Measurements from ENCODE around the gene FBXL17. TPM values are rescaled to one million over a fixed set of nuclear protein-coding genes. Genes with fewer than 3 reads are reported as not detected.

The FBXL17 gene
- total and polyA plus RNA-seq, 2 of the 4 experiments (the other 2 are of a cell fraction), result 3.9 to 8.1 TPM

- Histone ChIP-seq H2BK5ac (ENCODE audit: low read depth, low read length, poor library complexity, severe bottlenecking) (no peak overlapping the region), H3K27ac (ENCODE audit: insufficient read depth, low read length) (no peak overlapping the region), H4K20me1 (ENCODE audit: insufficient read depth, low read length) (no peaks in the 10 kb centered on the region), H3K79me1 (ENCODE audit: low read depth in 1 of 2, low read length in 2 of 2) (no peaks in the 10 kb centered on the region), H2BK20ac (ENCODE audit: low read depth, low read length) (no peak overlapping the region), H3K36me3 (ENCODE audit: control insufficient read depth, insufficient read depth, low read length) (no peaks in the 10 kb centered on the region), H3K27me3 (ENCODE audit: control insufficient read depth, insufficient read depth, low read length) (no peaks in the 10 kb centered on the region), H3K9me3 (ENCODE audit: control insufficient read depth, insufficient read depth, low read length) (no peaks in the 10 kb centered on the region), H2BK15ac (ENCODE audit: low read depth, low read length) (no peak overlapping the region), H3K9me1 (ENCODE audit: insufficient read depth, low read length) (peaks cover 4% of the 10 kb centered on the region), H2AK9ac (replicated peaks; ENCODE audit: low read depth, low read length, poor library complexity) (no peak overlapping the region), H2AK5ac (ENCODE audit: low read depth, low read length) (no peak overlapping the region), H4K5ac (ENCODE audit: low read depth, low read length) (no peak overlapping the region), H2AFZ (replicated peaks; ENCODE audit: low read length, poor library complexity) (no peak overlapping the region), H3K56ac (ENCODE audit: extremely low read depth, insufficient read depth, low read length) (no peak overlapping the region), H3K18ac (ENCODE audit: low read depth, low read length) (no peak overlapping the region), H3K4me3 (ENCODE audit: insufficient read depth, low read depth, low read length) (no peak overlapping the region), H4K91ac (ENCODE audit: insufficient read depth, low read depth, low read length) (no peak overlapping the region), H3K4me1 (ENCODE audit: control insufficient read depth, insufficient read depth, low read length) (no peaks in the 10 kb centered on the region), H3K4ac (ENCODE audit: low read depth, low read length) (no peak overlapping the region), H2BK120ac (ENCODE audit: low read depth, low read length) (no peak overlapping the region), H3K14ac (replicated peaks; ENCODE audit: low read depth, low read length) (no peak overlapping the region), H3K4me2 (ENCODE audit: low read depth, low read length) (no peak overlapping the region), H3K23ac (ENCODE audit: low read depth, low read length) (no peak overlapping the region), H3K9ac (ENCODE audit: low read depth, low read length) (no peak overlapping the region), H4K8ac (ENCODE audit: low read depth in 2 of 2, low read length in 2 of 2) (no peak overlapping the region)
- ATAC-seq (ENCODE audit: low read depth), result no peak
- in situ Hi-C loops (cut with MboI; ENCODE audit: low sequenced_read_pairs), result no loop called here
- ChIA-PET CTCF (no interaction called here), POLR2A (ENCODE audit: unreplicated experiment) (no interaction called here)
- TF ChIP-seq CEBPB (IDR thresholded peaks at IDR 0.05; ENCODE audit: low read depth, low read length), result no peak
- no peak for TF ChIP-seq CTCF (conservative IDR thresholded peaks at IDR 0.05; ENCODE audit: low read depth, low read length)
- TF ChIP-seq MAFK (IDR thresholded peaks at IDR 0.05; ENCODE audit: low read depth, low read length), result no peak
- no peak for TF ChIP-seq FOS (IDR thresholded peaks at IDR 0.05; ENCODE audit: low read depth, low read length)
- no peak for TF ChIP-seq MXI1 (IDR thresholded peaks at IDR 0.05; ENCODE audit: borderline replicate concordance, low read depth, low read length)
- no peak for TF ChIP-seq ELK1 (IDR thresholded peaks at IDR 0.05; ENCODE audit: borderline replicate concordance, low read depth, low read length)
- TF ChIP-seq, protein P1, sequence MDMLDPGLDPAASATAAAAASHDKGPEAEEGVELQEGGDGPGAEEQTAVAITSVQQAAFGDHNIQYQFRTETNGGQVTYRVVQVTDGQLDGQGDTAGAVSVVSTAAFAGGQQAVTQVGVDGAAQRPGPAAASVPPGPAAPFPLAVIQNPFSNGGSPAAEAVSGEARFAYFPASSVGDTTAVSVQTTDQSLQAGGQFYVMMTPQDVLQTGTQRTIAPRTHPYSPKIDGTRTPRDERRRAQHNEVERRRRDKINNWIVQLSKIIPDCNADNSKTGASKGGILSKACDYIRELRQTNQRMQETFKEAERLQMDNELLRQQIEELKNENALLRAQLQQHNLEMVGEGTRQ (IDR thresholded peaks at IDR 0.05; ENCODE audit: low read depth, low read length), result no peak
- no peak for TF ChIP-seq NFE2L2 (IDR thresholded peaks at IDR 0.05; ENCODE audit: low read depth, low read length)
- no peak for TF ChIP-seq MAZ (IDR thresholded peaks at IDR 0.05; ENCODE audit: borderline replicate concordance, low read depth, low read length)
- TF ChIP-seq SMC3 (IDR thresholded peaks at IDR 0.05; ENCODE audit: low read depth, low read length), result no peak
- no peak for TF ChIP-seq RFX5 (IDR thresholded peaks at IDR 0.05; ENCODE audit: low read depth, low read length)
- no peak for TF ChIP-seq RAD21 (IDR thresholded peaks at IDR 0.05; ENCODE audit: low read length)
- no peak for TF ChIP-seq RCOR1 (IDR thresholded peaks at IDR 0.05; ENCODE audit: insufficient replicate concordance, low read length)
- no TSS peak for BruUV-seq (replicated peaks)
- intact Hi-C loops (cut with micrococcal nuclease), result no loop called here
- dilution Hi-C loops (cut with HindIII; ENCODE audit: low sequenced_read_pairs, unreplicated experiment), result no loop called here
- no peak for DNase-seq
- WGBS, 2 experiments (ENCODE audit: extremely low coverage in 2 of 2, insufficient read length in 1 of 2), result no CpG with 5 or more reads among the region's 3 CpGs
Measured at GRCh38 chr5:107933326-107933725, 448.6 kb downstream of the FBXL17 start.

Data from IMR-90 (cell line).